ENCODE data around the gene SWI5. TPM values are rescaled to one million over a fixed set of nuclear protein-coding genes. Genes with fewer than 3 reads are reported as not detected.

The SWI5 gene
- total RNA-seq, 2 experiments from 2014 or later: 11.0 to 11.4 TPM

DNA sequence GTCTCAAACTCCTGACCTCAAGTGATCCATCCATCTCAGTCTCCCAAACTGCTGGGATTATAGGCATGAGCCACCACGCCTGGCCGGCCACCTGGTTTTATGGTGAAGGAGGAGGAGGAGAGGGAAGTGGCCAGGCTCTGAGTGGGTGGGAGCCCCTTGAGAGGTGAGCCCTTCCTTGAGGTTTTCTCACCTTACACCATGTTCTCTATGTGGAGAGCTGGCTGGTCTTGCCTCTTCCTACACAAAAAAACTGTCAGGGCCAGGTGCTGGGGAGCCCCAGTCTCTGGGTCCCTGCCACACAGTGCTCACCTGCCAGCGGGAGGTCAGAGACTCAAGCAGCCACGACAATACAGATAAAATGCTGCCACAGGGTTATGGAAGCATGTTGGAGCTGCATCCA lies 18.1 kb downstream of the SWI5 start:
- Mint-ChIP-seq H3K4me3 (no peak overlapping the region), H3K36me3 (ENCODE audit: low read depth) (no peaks in the 10 kb centered on the region), H3K27ac (no peak overlapping the region), H3K27me3 (no peaks in the 10 kb centered on the region), H3K9me3 (no peaks in the 10 kb centered on the region), H3K4me1 (peaks cover 1% of the 10 kb centered on the region)
- POLR2A ChIA-PET: no interaction called here
- DNase-seq: no peak
- CTCF ChIA-PET: interaction anchor here (3.0 to 4.4 kb wide), 2 partner anchors 47 to 67 kb away, joined by 20 to 29 read pairs; no protein-coding TSS in a partner anchor

DNA sequence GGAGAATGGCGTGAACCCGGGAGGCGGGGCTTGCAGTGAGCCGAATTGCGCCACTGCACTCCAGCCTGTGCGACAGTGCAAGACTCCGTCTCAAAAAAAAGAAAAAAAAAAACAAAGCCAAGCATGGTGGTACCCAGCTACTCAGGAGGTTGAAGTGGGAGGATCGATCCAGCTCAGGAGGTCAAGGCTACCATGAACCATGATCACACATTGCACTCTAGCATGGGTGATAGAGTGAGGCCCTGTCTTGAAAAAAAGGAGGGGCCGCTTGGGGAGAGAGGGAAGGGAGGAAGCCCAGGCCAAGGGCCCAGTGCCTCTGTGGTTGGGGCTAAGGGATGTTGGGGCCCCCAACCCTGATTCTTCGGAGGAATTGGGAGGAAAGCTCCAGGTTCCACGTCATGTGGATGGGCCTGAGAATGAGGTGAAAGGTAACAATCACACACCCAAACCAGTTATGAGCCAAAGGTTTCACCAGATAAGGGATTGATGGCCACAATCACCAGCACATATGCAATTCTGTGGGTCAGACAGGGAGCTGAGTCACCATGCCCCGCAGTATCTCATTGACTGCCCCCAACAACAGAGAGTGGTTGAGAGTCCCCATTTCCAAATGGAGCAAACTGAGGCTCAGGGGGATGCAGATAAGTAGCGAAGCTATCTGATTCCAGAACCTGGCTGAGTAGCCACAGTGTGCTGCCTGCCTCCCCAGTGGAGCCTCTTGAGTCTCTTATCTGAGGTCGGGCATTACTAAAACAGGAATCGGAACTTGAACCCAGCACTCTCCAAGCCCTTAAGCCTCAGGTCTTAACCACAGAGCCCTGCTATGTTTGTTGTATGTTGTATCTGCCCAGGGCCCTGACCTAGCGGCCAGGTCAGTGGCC lies 20.5 kb downstream of the SWI5 start:
- no peak overlapping the region for H3K4me3 Mint-ChIP-seq
- no peaks in the 10 kb centered on the region for H3K27me3 Mint-ChIP-seq
- no peaks in the 10 kb centered on the region for H3K36me3 Mint-ChIP-seq (ENCODE audit: low read depth)
- DNase-seq: no peak
- H3K4me1 Mint-ChIP-seq: peaks cover 1% of the 10 kb centered on the region
- no peak overlapping the region for H3K27ac Mint-ChIP-seq
- ChIA-PET CTCF (interaction anchor here (0.8 to 4.4 kb wide), 12 partner anchors 11 to 74 kb away, joined by 3 to 29 read pairs (median 4); no protein-coding TSS in a partner anchor), POLR2A (no interaction called here)
- H3K9me3 Mint-ChIP-seq: no peaks in the 10 kb centered on the region

DNA sequence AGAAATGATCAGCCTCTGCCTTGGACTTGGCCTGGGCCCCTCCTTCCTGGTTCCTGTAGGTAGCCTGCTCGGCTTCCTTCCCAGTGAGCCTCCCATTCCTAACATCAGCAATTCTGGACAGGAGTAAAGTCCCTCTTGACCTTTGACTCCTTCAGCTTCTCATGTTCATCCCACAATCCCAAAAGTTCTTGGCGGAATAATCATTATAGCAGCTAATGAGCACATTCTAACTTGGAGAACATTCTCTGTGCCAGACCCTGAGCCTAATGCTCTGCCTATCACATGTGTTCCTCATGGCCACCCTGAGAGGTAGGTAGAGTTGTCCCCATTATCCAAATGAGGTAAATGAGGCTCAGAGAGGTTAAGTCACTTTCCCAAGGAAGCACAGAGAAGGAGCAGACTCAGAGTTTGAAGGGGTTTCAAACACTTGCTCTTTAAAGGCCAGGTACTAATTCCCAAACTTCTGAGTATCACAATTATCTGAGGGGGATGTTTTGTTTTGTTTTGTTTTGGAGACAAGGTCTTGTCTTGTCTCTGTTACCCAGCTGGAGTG lies 21.2 kb downstream of the SWI5 start:
- no peak overlapping the region for H3K27ac Mint-ChIP-seq
- no peaks in the 10 kb centered on the region for H3K36me3 Mint-ChIP-seq (ENCODE audit: low read depth)
- ChIA-PET POLR2A (no interaction called here), CTCF (interaction anchor here (0.9 to 4.4 kb wide), 7 partner anchors 10 to 73 kb away, joined by 3 to 29 read pairs (median 4); no protein-coding TSS in a partner anchor)
- DNase-seq: no peak
- H3K4me1 Mint-ChIP-seq: peaks cover 1% of the 10 kb centered on the region
- no peak overlapping the region for H3K4me3 Mint-ChIP-seq
- no peaks in the 10 kb centered on the region for H3K27me3 Mint-ChIP-seq
- no peaks in the 10 kb centered on the region for H3K9me3 Mint-ChIP-seq

DNA sequence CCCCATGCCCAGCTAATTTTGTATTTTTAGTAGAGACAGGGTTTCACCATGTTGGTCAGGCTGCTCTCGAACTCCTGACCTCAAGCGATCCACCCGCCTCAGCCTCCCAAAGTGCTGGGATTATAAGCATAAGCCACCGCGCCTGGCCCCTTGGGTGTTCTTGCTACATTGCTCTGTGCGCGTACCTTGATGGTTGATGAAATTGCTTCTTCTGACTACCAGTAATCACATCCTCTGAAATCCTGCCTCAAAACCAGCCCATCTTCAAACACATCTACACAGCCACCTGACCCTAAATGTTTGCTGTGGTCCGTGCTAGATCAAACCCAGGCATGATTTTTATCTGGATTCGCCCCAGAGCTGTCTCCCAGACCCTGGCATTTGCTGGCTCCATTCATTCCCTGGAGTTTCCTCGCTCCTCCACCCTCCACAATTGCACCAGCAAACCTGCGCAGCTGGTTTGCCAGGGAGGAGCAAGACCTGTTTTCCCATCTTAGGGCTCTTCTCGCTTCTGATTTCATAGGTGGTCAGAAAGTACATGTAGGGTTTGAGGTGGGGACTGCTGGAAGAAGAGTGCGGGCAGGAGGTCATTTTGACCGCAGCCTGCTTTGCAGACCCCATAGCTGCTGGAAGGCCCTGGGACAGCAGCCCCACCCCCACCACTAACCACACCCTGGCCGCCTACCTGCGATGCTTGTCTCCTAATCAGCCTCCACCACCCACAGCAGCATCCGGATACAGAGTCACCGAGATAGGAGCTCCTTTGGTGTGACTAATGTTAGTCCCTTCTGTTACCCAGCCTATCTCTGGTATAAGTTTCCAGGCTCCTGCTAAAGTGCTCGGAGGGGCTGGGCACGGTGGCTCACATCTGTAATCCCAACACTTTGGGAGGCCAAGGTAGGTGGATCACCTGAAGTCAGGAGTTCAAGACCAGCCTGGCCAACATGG lies 22.7 kb downstream of the SWI5 start:
- Mint-ChIP-seq H3K4me3 (no peak overlapping the region), H3K27me3 (no peaks in the 10 kb centered on the region), H3K4me1 (peaks cover 1% of the 10 kb centered on the region), H3K9me3 (no peaks in the 10 kb centered on the region), H3K27ac (no peak overlapping the region), H3K36me3 (ENCODE audit: low read depth) (no peaks in the 10 kb centered on the region)
- CTCF ChIA-PET: interaction anchor here (1.9 to 4.4 kb wide), 2 partner anchors 43 to 63 kb away, joined by 5 to 29 read pairs; no protein-coding TSS in a partner anchor
- no peak for DNase-seq
- POLR2A ChIA-PET: no interaction called here

DNA sequence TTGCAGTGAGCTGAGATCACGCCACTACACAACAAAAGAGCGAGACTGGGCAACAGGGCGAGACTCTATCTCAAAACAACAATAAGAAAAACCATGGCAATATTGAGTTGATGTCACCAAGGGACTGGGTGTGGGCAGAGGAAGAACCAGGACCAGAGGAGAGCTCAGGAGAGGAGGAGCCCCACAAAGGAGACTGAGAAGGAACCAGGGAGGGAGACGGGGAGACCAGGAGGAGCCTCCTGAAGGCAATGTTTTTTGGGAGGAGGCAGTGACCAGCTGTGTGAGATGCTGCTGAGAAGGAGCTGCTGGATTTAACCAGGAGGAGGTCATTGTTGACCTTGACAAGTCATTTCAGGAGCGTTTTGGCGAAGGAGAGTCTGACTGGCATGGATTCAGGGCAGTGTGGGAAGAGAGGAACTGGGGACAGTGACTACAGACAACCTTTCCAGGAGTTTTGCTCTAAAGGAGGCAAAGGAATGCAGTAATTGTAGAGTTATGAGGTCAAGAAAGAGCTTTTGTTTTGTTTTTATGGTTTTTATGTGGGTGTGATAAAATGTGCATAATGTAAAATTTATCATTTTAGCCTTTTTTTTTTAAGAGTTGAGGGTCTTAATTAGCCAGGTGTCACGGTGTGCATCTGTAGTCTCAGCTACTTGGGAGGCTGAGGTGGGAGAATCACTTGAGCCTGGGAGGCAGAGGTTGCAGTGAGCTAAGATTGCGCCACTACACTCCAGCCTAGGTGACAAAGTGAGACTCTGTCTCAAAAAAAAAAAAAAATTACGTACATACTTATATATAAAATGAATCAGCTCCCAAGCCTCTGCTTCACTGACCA lies 28.3 kb downstream of the SWI5 start:
- POLR2A ChIA-PET: interaction anchor here (0.9 kb wide), 1 partner anchor 17 kb away, joined by 3 read pairs; no protein-coding TSS in a partner anchor
- H3K9me3 Mint-ChIP-seq: no peaks in the 10 kb centered on the region

DNA sequence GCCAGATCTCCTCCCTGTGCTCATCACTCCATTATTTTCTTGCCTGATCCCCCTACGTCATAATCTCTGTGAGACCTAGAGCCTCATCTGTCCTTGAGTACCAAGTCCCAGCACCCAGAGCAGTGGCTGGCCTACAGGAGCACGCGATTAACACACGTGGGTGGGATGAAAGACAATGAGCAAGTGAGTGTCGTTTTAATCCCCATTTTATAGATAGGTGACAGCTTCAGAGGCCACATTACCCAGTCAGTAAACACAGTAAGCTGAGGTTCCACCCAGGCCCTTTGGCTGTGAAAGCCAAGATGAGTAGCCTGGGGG lies 28.9 kb downstream of the SWI5 start:
- no peak overlapping the region for H3K27ac Mint-ChIP-seq
- H3K36me3 Mint-ChIP-seq (ENCODE audit: low read depth): peaks cover 8% of the 10 kb centered on the region
- POLR2A ChIA-PET: no interaction called here
- no peaks in the 10 kb centered on the region for H3K27me3 Mint-ChIP-seq
- no peaks in the 10 kb centered on the region for H3K9me3 Mint-ChIP-seq
- DNase-seq: no peak
- no peak overlapping the region for H3K4me3 Mint-ChIP-seq
- CTCF ChIA-PET: interaction anchor here (1.3 to 1.7 kb wide), 2 partner anchors 27 to 36 kb away, joined by 3 to 6 read pairs; no protein-coding TSS in a partner anchor
- H3K4me1 Mint-ChIP-seq: no peaks in the 10 kb centered on the region

More for the DNA sequence above, 28.3 kb downstream of the SWI5 start:
- no peak overlapping the region for H3K4me3 Mint-ChIP-seq
- CTCF ChIA-PET: interaction anchor here (0.6 to 1.7 kb wide), 2 partner anchors 37 to 369 kb away, joined by 3 to 6 read pairs; no protein-coding TSS in a partner anchor
- H3K27ac Mint-ChIP-seq: no peak overlapping the region
- peaks cover 6% of the 10 kb centered on the region for H3K36me3 Mint-ChIP-seq (ENCODE audit: low read depth)
- no peak for DNase-seq
- no peaks in the 10 kb centered on the region for H3K4me1 Mint-ChIP-seq
- no peaks in the 10 kb centered on the region for H3K27me3 Mint-ChIP-seq

DNA sequence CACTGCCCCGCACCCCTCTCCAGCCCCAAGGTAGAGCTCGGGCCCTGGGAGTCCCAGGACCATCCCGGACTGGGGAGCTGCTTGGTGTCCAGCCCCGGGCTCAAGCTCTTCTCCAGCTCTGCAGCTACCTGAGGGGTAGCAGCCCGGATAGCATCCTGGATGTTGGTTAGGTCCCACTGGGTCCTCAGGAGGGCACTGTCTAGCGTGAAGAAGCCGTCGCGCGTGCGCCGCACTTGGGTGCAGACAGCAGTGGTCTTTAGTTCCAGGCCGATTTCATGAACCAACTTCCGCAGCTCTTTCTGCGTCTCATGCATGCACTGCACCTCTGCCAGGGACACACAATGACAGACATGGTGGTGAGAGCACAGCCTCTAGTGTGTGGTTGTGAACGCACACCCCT lies 33.5 kb downstream of the SWI5 start:
- ChIA-PET POLR2A (interaction anchor here (1.1 kb wide), 1 partner anchor 32 kb away, joined by 3 read pairs; no protein-coding TSS in a partner anchor), CTCF (interaction anchor here (1.0 kb wide), 1 partner anchor 13 kb away, joined by 4 read pairs; no protein-coding TSS in a partner anchor)
- H3K27ac Mint-ChIP-seq: no peak overlapping the region
- DNase-seq: no peak
- H3K4me3 Mint-ChIP-seq: no peak overlapping the region
- peaks cover 14% of the 10 kb centered on the region for H3K36me3 Mint-ChIP-seq (ENCODE audit: low read depth)
- H3K9me3 Mint-ChIP-seq: no peaks in the 10 kb centered on the region
- no peaks in the 10 kb centered on the region for H3K4me1 Mint-ChIP-seq
- H3K27me3 Mint-ChIP-seq: no peaks in the 10 kb centered on the region

DNA sequence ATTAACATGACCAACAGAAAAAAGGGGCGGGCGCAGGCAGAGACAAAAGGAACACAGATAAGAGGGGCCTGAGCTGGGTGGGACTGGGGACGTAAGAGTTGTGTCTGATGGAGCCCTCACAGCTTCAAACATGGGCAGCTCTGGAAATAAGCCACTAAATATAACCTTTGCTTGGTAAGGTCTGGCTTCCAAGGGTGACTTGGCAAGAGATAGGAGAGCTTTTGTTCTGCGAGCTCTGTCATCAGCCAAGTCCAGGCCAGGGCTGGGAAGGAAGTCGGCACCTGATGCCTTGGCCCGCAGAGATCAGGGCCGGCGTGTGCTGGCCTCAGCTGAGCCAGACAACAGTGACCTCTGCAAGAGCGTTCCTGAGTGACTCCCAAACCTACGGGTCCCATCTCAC lies 34.4 kb downstream of the SWI5 start:
- Mint-ChIP-seq H3K4me1 (no peaks in the 10 kb centered on the region), H3K27ac (no peak overlapping the region), H3K4me3 (no peak overlapping the region), H3K27me3 (no peaks in the 10 kb centered on the region), H3K9me3 (no peaks in the 10 kb centered on the region), H3K36me3 (ENCODE audit: low read depth) (peaks cover 14% of the 10 kb centered on the region)
- no peak for DNase-seq
- ChIA-PET CTCF (no interaction called here), POLR2A (interaction anchor here (1.1 kb wide), 1 partner anchor 31 kb away, joined by 3 read pairs; no protein-coding TSS in a partner anchor)

DNA sequence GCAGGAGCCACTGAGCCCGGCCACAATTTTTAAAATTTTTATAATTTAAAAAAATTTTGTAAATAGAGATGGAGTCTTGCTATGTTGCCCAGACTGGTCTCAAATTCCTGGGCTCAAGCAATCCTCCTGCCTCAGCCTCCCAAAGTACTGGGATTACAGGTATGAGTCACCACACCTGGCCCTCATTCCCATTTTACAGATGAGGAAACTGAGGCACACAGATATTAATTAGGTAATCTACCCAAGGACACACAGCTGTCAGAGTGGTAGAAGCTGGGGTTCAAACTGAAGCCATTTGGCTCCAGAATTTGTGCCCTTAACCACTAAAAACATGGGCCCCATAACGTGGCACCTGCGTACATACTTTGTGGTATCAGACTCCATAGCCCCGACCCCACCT lies 38.6 kb downstream of the SWI5 start:
- H3K4me3 Mint-ChIP-seq: no peak overlapping the region
- no peaks in the 10 kb centered on the region for H3K9me3 Mint-ChIP-seq
- no peaks in the 10 kb centered on the region for H3K27me3 Mint-ChIP-seq
- CTCF ChIA-PET: no interaction called here
- POLR2A ChIA-PET: no interaction called here
- no peak overlapping the region for H3K27ac Mint-ChIP-seq
- H3K4me1 Mint-ChIP-seq: no peaks in the 10 kb centered on the region
- peaks cover 13% of the 10 kb centered on the region for H3K36me3 Mint-ChIP-seq (ENCODE audit: low read depth)
- no peak for DNase-seq

DNA sequence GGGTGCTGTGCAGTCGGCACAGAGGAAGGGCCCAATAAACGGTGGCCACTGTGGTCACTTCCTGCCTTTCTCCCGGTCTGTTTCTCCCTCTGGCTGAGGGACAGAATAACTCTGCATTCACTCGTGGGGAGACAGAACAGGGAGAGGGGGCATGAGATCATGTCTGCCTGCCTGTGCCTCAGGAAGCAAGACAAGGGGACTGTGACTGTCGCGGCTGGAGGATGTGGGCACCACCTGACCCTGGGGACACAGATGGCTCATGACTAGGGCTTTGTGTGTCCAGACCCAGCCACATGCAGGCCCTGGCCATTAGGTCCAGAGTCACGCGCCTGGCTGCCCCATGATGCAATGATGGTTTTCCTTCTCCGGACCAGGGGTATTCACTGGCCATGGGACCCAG lies 40.3 kb downstream of the SWI5 start:
- no peak overlapping the region for H3K27ac Mint-ChIP-seq
- H3K36me3 Mint-ChIP-seq (ENCODE audit: low read depth): peaks cover 8% of the 10 kb centered on the region
- POLR2A ChIA-PET: no interaction called here

DNA sequence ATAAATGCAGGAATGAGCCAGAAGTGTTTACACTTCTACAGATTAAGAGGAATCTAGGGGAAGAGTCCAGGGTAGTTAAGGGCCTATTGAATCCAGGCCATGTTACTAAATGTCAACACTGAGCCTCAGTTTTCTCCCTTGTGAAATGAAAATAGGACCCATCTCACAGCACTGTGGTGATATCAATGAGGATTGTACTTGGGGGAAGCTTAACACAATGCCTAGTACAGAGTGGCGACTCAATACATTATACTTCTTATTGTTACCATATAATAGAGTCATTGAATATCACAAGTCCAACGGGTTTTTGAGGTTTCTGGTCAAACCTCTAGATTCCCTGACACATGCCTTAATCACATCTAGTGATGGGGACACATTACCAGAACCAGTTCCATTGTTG lies 41.6 kb downstream of the SWI5 start:
- ChIA-PET POLR2A (no interaction called here), CTCF (no interaction called here)
- no peak for DNase-seq
- peaks cover 6% of the 10 kb centered on the region for H3K36me3 Mint-ChIP-seq (ENCODE audit: low read depth)
- no peak overlapping the region for H3K27ac Mint-ChIP-seq
- no peak overlapping the region for H3K4me3 Mint-ChIP-seq
- no peaks in the 10 kb centered on the region for H3K27me3 Mint-ChIP-seq
- no peaks in the 10 kb centered on the region for H3K9me3 Mint-ChIP-seq
- H3K4me1 Mint-ChIP-seq: peaks cover 3% of the 10 kb centered on the region

More for the DNA sequence above, 40.3 kb downstream of the SWI5 start:
- DNase-seq: no peak
- Mint-ChIP-seq H3K9me3 (no peaks in the 10 kb centered on the region), H3K4me1 (peaks cover 1% of the 10 kb centered on the region), H3K27me3 (no peaks in the 10 kb centered on the region), H3K4me3 (no peak overlapping the region)
- CTCF ChIA-PET: no interaction called here

DNA sequence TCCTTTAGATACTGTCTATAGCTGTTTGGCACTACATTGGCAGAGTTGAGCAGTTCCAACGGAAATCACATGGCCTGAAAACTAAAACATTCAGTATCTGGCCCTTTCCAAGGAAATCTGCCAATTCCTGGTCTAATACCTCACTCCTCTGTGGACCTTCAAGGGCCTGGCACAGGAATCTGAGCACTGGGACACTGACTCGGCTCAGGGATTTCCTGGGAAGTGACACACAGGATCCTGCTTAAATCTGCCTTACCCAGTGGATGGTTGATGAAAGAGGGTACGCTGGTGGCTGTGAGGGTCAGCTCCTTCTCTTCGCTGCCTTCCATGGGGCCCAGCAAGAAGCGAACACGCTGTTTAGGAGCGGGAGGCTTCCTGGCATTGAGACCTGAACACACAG lies 45.3 kb downstream of the SWI5 start:
- Mint-ChIP-seq H3K4me1 (peaks cover 23% of the 10 kb centered on the region), H3K9me3 (no peaks in the 10 kb centered on the region), H3K27ac (no peak overlapping the region), H3K4me3 (peak overlapping the region; percentile 94), H3K27me3 (no peaks in the 10 kb centered on the region), H3K36me3 (ENCODE audit: low read depth) (peaks cover 11% of the 10 kb centered on the region)
- ChIA-PET POLR2A (interaction anchor here (1.0 to 1.4 kb wide), 4 partner anchors 17 to 45 kb away, joined by 3 to 4 read pairs (median 3); partner anchors contain the start of genes GOLGA2 and SWI5), CTCF (interaction anchor here (0.9 to 3.0 kb wide), 4 partner anchors 9 to 26 kb away, joined by 3 to 13 read pairs (median 4); no protein-coding TSS in a partner anchor)
- no peak for DNase-seq

All from activated CD4-positive, alpha-beta memory T cell treated with anti-CD3 and anti-CD28 coated beads, Interleukin-2, amount 10 ng/mL, durations not matched to agents 7 days and 5 days (primary cell).